HG03469 (cell line): ENCODE data around the gene KCNQ1.

Experiments
- ATAC-seq: cut with Tn5 transposase; IDR thresholded peaks from one replicate; pipeline ENCODE4 v1.9.1; 2021; ENCODE audit warnings: mild to moderate bottlenecking, moderate library complexity, moderate number of reproducible peaks; ENCODE audit not compliant: unreplicated experiment

The KCNQ1 gene

GRCh38 chr11:2672553-2673249 lies 227.9 kb downstream of the KCNQ1 start:
- no peak for ATAC-seq

DNA sequence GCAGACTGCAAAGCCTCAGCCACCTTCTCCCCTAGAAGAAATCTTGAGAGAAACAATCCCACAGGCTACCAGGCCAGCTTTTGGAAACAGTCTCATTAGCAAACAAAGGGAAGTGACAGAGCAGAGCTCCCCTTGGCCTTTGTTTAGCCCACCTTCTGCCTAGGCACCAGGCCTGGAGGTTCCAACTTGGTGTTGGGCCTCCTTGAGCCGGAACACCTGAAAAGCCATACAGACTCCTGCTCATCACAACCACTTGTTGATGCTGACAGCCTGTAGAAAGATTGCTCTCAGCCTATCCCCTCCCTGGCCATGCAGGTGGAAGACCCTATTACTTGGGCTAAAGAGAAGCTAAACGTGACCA lies 228.4 kb downstream of the KCNQ1 start:
- ATAC-seq = no peak

GRCh38 chr11:2673871-2674471 lies 229.2 kb downstream of the KCNQ1 start:
- ATAC-seq = no peak

DNA sequence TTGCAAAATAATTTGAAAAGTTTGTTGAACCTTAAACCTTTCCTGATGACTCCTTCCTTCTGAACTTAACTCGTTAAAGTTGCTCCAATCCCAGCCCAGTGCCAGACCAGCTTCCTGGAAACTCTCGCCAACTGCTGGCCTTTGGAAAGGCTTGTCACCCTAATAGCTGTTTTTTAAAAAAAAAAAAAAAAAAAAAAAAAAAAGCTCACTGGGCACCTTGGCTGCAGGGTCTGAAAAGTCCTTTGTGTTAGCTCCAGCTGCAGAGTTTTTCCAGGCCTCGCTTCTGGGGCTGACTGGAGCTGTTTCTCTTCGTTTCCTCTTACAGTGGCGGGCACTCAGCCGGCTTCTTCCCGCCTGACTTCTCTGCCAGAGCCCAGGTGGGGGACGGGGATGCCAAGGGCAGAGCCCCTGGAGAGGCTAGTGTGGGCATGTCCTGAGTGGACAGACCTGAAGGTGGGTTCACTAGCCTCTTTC lies 229.9 kb downstream of the KCNQ1 start:
- no peak for ATAC-seq

DNA sequence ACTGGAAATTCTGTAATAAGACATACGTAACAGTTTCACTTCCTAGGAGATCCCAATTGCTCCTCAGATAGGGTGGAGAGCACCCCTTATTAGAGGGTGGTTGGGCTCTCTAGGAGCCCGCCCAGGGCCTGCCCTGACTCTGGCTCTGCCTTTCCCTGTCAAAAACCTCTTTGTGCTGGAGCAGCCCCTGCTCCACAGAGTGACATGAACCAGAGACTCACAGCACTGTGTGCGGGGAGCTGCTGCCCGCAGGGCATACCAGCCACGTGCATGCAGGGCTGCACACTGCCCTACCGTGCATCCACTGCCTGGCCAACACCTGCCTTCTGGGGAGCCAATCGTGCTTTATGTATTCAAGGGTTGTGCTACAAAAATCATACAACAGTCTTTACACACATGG lies 230.7 kb downstream of the KCNQ1 start:
- no peak for ATAC-seq

- no peak for ATAC-seq
Measured at GRCh38 chr11:2677127-2677526, 232.3 kb downstream of the KCNQ1 start.

GRCh38 chr11:2678396-2678795 lies 233.6 kb downstream of the KCNQ1 start:
- ATAC-seq = no peak

GRCh38 chr11:2679011-2679676 lies 234.3 kb downstream of the KCNQ1 start:
- no peak for ATAC-seq

- no peak for ATAC-seq
Measured at GRCh38 chr11:2681408-2682145, 236.8 kb downstream of the KCNQ1 start.

DNA sequence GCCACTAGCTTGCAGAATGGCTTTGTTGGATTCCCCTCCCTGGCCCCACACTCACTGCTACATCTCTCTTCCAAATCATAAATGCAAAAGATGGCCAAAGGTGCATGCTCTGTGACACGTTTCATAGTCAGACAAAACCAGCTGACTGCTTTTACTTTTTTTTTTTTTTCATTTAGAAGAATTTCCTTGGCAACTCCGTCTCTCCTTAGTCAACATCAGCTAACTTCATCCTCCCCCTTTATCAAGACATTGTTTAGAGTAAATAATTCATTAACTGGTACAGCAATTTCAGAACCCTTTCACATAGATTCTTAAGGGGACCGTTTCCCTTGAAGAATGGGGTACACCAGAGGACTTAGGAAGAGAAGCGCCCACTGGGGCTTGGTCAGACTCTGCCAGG lies 239.0 kb downstream of the KCNQ1 start:
- ATAC-seq = no peak

DNA sequence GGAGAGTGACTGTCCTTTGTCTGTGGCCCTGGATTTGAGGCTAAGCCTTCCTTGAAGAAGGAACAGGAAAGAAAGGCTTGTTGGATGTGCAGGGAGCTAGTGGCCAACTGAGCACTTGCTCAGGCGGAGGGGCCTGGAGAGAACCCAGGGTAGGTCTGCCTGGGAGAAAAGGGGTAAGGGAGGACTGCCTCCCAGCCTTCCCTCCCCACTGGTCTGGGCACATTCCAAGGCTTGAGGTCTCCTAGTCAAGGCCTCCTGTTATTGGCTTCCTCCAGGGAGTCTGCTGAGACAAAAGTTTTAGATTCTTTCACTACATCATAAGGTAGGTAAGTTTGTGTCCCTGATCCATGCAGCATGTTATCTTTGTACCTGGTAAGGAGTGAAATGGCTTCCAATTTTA lies 239.8 kb downstream of the KCNQ1 start:
- no peak for ATAC-seq

DNA sequence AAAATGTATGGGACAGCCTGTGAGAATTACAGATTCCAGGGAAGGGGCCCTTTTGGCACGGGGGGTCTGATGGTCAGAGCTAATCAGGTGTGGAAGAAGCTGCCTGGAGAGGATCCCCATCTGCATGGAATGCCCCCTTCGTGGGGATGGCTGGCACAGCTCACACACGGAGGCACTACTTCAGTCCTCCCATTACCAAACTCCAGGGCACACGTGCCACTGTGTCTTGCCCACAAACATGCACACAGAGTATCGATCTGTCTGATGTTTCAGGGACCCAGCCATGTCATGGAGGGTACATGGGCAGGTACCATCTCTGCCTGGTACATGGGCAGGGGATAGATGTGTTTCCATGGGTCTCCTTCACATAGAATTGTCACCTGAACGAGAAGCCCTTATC lies 240.2 kb downstream of the KCNQ1 start:
- ATAC-seq = no peak

- ATAC-seq = no peak
Measured at GRCh38 chr11:2685566-2686359, 241.0 kb downstream of the KCNQ1 start.

DNA sequence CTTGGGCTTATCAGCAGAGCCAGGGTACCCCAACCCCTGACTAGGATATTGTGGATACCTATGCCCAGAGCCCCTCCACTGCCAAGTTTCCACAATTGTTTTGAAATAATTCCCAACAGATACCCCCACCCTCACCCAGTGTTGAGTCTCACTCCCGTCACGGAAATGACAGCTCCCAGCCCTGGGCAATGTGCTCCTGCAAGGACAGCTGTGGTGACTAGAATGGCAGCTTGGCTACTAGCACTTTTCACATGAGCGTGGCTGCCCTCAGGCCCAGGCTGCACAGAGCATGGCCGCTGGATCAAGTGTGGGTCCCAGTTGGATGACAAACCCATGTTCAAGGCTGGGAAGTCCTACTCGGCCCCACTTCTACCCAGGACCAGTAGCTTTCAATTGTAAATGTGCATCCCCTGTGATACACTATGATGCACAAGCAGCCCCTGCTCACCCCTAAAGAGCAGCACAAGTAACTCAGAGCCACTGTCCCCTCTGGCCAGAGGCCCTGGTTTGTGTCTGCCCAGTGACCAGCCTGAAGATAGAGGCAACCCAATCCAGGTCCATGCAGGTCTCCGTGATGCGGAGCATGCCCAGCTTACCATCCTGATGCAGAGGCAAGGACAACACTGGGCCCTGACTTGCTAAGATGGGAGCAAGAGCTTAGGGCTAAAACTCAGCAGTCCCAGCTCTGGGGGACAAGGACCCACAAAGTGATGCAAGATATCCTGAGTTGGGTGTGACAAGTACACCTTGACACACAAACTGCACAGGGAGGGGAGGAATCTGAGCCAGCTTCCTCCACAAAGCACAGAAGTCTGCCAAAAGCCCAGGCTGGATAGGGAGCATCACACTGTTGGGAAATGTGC lies 241.8 kb downstream of the KCNQ1 start:
- no peak for ATAC-seq

GRCh38 chr11:2687223-2687530 lies 242.4 kb downstream of the KCNQ1 start:
- ATAC-seq = no peak

- ATAC-seq = no peak
Measured at GRCh38 chr11:2687782-2688191, 243.0 kb downstream of the KCNQ1 start.

- no peak for ATAC-seq
Measured at GRCh38 chr11:2688381-2689231, 243.8 kb downstream of the KCNQ1 start.

GRCh38 chr11:2689651-2690575 lies 245.1 kb downstream of the KCNQ1 start:
- ATAC-seq = no peak
